Endothelial cell of umbilical vein (primary cell): ENCODE results near the gene PATL1.

ENCODE experiments used
- CTCF ChIP-seq, 2 donors: IDR thresholded peaks; 1 replicate in 1 of 2; 2 replicates in 1 of 2; pipeline ENCODE4 v1.5.1; 2011; ENCODE audit warnings: low read length in 2 of 2, mild to moderate bottlenecking in 2 of 2, moderate library complexity in 2 of 2, control low read depth in 1 of 2, inconsistent platforms in 1 of 2, low read depth in 1 of 2; ENCODE audit not compliant: insufficient read depth in 1 of 2; ENCODE audit errors: extremely low read depth in 1 of 2
- EZH2 ChIP-seq: IDR thresholded peaks from 2 replicates; pipeline ENCODE4 v1.6.1; 2012; ENCODE audit warnings: borderline replicate concordance, low read depth, mild to moderate bottlenecking, moderate library complexity, low read length, inconsistent platforms; ENCODE audit not compliant: severe bottlenecking
- FOS ChIP-seq: IDR thresholded peaks from 2 replicates; pipeline ENCODE4 v1.6.1; 2011; ENCODE audit warnings: mild to moderate bottlenecking, low read length, moderate library complexity, borderline replicate concordance; ENCODE audit not compliant: insufficient read depth
- GATA2 ChIP-seq: IDR thresholded peaks from 2 replicates; pipeline ENCODE4 v1.7.0; 2011; ENCODE audit warnings: low read depth, mild to moderate bottlenecking, moderate library complexity, mixed read lengths, low read length; ENCODE audit not compliant: insufficient read length, insufficient read depth
- MAX ChIP-seq: IDR thresholded peaks from 2 replicates; pipeline ENCODE4 v1.6.1; 2011; ENCODE audit not compliant: insufficient read depth, insufficient read length
- MYC ChIP-seq: IDR thresholded peaks from one replicate; pipeline ENCODE4 v1.6.1; 2011; ENCODE audit warnings: mild to moderate bottlenecking, low read depth, low read length
- POLR2A ChIP-seq: IDR thresholded peaks from 2 replicates; pipeline ENCODE4 v1.6.1; 2012; ENCODE audit warnings: low read depth, mild to moderate bottlenecking, control low read depth, low read length
- POLR2AphosphoS5 ChIP-seq: IDR thresholded peaks from 2 replicates; pipeline ENCODE4 v1.6.1; 2012; ENCODE audit warnings: low read depth, mild to moderate bottlenecking, control low read depth, low read length, moderate library complexity; ENCODE audit not compliant: insufficient read depth

GRCh38 chr11:59659981-59660380, 8.9 kb downstream of the PATL1 start:
- TF ChIP-seq CTCF (IDR thresholded peaks at IDR 0.05; ENCODE audit: extremely low read depth in 1 of 2, insufficient read depth in 1 of 2, low read depth in 1 of 2, low read length in 2 of 2) (no peak), FOS (no peak), POLR2A (no peak), EZH2 (no peak), MYC (no peak), MAX (no peak), GATA2 (no peak), POLR2AphosphoS5 (no peak)
